Measurements from ENCODE around the gene CFAP61. TPM values are rescaled to one million over a fixed set of nuclear protein-coding genes. Genes with fewer than 3 reads are reported as not detected.
A peak's percentile ranks its signal among the peaks of the same experiment; 100 is the strongest.

CFAP61 gene
- total RNA-seq, 1 donor from 2014 or later: not detected

DNA sequence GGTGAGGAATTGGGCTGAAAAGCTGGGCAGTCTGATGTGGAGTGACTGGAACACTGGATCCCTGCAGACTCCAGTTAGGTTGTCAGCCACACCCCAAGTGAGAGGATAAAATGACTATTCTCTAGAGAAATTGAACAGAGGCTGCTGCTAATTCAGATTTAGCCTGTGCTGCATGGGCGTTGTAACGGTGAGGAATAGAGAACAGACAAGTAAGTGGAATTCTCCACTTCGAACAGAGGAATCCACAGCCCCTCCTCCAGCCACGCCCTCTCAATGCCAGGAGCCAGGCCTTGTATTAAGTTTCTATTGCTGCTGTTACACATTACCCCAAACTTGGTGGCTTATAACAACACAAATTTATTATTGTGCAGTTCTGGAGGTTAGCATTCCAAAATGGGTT, 109.3 kb downstream of the CFAP61 start:
- DNase-seq (ENCODE audit: low read depth): no peak
- no peak overlapping the region for H3K4me3 ChIP-seq (ENCODE audit: low read depth, low read length)
- TF ChIP-seq, protein P1, sequence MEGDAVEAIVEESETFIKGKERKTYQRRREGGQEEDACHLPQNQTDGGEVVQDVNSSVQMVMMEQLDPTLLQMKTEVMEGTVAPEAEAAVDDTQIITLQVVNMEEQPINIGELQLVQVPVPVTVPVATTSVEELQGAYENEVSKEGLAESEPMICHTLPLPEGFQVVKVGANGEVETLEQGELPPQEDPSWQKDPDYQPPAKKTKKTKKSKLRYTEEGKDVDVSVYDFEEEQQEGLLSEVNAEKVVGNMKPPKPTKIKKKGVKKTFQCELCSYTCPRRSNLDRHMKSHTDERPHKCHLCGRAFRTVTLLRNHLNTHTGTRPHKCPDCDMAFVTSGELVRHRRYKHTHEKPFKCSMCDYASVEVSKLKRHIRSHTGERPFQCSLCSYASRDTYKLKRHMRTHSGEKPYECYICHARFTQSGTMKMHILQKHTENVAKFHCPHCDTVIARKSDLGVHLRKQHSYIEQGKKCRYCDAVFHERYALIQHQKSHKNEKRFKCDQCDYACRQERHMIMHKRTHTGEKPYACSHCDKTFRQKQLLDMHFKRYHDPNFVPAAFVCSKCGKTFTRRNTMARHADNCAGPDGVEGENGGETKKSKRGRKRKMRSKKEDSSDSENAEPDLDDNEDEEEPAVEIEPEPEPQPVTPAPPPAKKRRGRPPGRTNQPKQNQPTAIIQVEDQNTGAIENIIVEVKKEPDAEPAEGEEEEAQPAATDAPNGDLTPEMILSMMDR (conservative IDR thresholded peaks at IDR 0.05; ENCODE audit: low read depth, low read length): no peak

DNA sequence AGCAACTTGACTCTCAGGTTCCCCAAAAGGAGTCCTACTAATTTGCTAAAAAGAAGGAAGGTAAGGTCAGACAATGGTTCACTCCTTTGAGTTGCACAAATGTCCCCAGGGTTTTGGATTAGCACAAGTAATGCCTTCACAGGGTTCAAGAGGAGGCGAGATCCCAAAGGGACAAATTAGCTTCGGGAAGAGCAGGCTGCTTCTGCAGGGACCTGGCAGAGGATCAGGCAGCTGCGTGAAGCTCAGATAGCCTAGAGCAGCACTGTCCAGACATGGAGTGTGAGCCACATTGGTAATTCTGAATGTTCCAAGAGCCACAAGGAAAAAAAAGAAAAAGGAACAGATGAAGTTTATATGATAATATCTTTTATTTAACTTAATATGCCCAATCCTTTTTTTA, 115.4 kb downstream of the CFAP61 start:
- TF ChIP-seq, protein P1 (conservative IDR thresholded peaks at IDR 0.05; ENCODE audit: low read depth, low read length): no peak
- no peak for DNase-seq (ENCODE audit: low read depth)
- no peak overlapping the region for H3K4me3 ChIP-seq (ENCODE audit: low read depth, low read length)

DNA sequence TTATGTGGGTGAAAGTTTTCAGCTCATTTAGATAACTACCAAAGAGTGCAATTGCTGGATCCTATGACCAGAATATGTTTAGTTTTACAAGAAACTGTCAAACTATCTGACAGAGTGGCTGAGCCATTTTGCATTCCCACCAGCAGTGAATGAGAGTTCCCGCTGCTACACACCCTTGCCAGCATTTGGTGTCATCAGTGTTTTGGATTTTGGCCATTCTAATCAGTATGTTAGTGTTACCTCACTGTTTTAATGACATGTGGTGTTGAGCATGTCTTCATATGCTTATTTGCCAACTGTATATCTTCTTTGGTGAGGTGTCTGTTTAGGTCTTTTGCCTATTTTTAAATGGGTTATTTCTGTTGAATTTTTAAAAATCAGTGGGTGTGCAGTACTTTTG, 120.9 kb downstream of the CFAP61 start:
- TF ChIP-seq, protein P1 (conservative IDR thresholded peaks at IDR 0.05; ENCODE audit: low read depth, low read length): no peak
- DNase-seq (ENCODE audit: low read depth): no peak
- no peak overlapping the region for H3K4me3 ChIP-seq (ENCODE audit: low read depth, low read length)

DNA sequence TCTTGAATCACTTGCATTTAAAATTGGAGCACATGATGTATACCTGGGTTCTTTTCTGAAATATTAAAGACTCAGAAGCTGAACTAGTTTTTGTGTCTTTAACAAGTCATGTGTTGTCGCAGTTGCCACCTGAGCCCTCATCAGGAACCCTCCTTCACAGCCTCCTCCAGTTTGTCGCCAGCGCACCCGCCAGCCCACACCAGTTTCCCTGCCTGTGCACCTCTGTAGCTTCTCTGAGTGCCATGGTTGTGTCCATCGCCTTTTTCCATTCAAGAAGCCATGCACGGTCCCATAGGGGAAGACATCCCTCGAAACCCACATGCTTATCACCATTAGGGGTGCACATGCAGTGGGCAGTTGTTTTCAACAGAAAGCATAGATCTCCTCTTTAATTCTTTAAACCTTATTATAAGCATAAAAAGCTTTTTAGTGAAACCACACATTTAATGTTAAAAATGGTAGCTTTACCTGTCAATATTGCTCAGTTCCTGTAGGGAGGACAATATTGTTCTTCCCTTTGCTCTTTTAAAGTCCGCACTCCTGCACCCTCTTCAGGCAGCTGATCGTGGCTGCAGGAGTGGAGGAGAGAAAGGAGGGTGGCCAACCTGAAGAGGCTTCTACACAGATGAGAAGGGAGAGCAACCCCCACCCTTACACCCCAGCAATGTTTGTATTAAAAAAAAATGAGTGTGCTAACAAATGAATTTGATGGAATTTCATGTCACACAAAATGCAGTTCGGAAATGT, 121.9 kb downstream of the CFAP61 start:
- no peak for DNase-seq (ENCODE audit: low read depth)
- no peak overlapping the region for H3K4me3 ChIP-seq (ENCODE audit: low read depth, low read length)
- TF ChIP-seq, protein P1 (conservative IDR thresholded peaks at IDR 0.05; ENCODE audit: low read depth, low read length): no peak

DNA sequence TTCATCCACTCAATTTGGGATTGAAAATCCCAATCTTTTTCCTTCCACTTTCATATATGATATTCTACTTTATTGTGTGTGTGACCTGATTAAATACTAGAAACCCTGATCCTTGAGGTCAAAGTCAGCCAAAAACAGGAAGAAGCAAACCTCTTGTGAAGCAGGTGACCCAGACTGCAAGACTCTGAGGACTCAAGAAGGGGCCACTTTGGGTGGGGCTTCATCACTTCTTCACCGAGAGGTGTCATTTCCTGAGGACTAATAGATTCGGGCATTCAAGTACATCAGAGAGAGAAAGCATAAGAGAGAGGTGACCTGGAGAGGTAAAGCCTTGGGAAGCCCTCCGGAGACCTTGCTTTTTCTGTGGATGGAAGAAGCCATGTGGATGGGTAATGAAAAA, 129.0 kb downstream of the CFAP61 start:
- TF ChIP-seq, protein P1 (conservative IDR thresholded peaks at IDR 0.05; ENCODE audit: low read depth, low read length): no peak
- no peak for DNase-seq (ENCODE audit: low read depth)
- H3K4me3 ChIP-seq (ENCODE audit: low read depth, low read length): no peak overlapping the region

DNA sequence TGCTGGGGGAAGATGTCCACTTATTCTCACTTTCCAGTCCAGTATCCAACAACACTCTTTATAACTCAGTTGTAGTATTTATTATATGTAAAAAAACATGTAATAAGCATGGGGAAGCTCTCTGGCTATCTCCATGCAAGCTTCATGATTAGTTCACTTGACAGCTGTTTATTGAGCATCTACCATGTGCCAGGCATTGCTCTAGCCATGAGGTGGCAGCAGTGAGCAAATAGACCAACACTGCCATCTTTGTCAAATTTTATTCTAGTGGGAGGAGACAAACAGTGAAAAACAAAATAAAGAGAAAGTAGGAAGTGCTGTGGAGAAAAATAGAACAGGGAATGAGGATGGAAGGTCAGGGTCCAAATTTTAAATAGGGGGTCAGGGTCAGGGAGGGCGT, 131.8 kb downstream of the CFAP61 start:
- no peak for DNase-seq (ENCODE audit: low read depth)
- TF ChIP-seq, protein P1 (conservative IDR thresholded peaks at IDR 0.05; ENCODE audit: low read depth, low read length): peak; percentile 43
- no peak overlapping the region for H3K4me3 ChIP-seq (ENCODE audit: low read depth, low read length)

DNA sequence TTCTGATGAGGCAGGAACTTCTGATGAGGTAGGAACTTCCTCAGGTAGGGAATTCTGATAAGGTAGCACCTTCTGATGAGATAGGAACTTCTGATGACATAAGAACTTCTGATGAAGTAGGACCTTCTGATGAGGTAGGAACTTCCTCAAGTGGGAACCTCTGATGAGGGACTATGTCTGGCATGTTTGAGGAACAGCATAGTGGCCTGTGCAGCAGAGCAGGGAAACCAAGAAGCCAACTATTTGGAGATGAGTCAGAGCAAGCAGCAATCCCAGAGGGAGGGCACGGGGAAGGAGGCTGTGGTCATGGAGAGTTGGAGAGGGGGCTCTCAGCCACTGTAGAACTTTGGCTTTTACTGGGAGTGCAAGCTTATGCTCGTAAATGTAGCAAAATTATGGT, 132.4 kb downstream of the CFAP61 start:
- TF ChIP-seq, protein P1 (conservative IDR thresholded peaks at IDR 0.05; ENCODE audit: low read depth, low read length): no peak
- H3K4me3 ChIP-seq (ENCODE audit: low read depth, low read length): no peak overlapping the region
- no peak for DNase-seq (ENCODE audit: low read depth)

Measured in epithelial cell of proximal tubule (primary cell).